ENCODE measurements around the gene INPP5A.

- TF ChIP-seq POLR2A (IDR thresholded peaks at IDR 0.05) (no peak), CTCF (IDR thresholded peaks at IDR 0.05) (no peak)
Observed at GRCh38 chr10:132689721-132690360, 152.3 kb downstream of the INPP5A start.

Data from lower leg skin (tissue), 3 donors.